Memory B cell (primary cell): ENCODE data around the gene ANKDD1A.

Experiments
- ATAC-seq: fragments of 150-1000 bp; cut with Tn5 transposase; 2 replicates; pipeline ENCODE4 v1.10.0; 2021; ENCODE audit warnings: low read depth, mild to moderate bottlenecking, moderate library complexity
- DNase-seq, 2 donors: peaks; one replicate each; pipeline ENCODE4 v3.0.0; 2022; ENCODE audit warnings: low spot score in 2 of 2
- H3K27ac Mint-ChIP-seq: one replicate; pipeline ENCODE4 v1.8.0; 2022; ENCODE audit warnings: mild to moderate bottlenecking, moderate library complexity, mixed read lengths
- H3K27me3 Mint-ChIP-seq: one replicate; pipeline ENCODE4 v1.8.0; 2022; ENCODE audit warnings: mixed read lengths
- H3K36me3 Mint-ChIP-seq: one replicate; pipeline ENCODE4 v1.8.0; 2022; ENCODE audit warnings: mild to moderate bottlenecking, mixed read lengths
- H3K4me1 Mint-ChIP-seq: one replicate; pipeline ENCODE4 v1.8.0; 2022; ENCODE audit warnings: mixed read lengths
- H3K4me3 Mint-ChIP-seq: one replicate; pipeline ENCODE4 v1.8.0; 2022; ENCODE audit warnings: mild to moderate bottlenecking, moderate library complexity, mixed read lengths
- H3K9me3 Mint-ChIP-seq: one replicate; pipeline ENCODE4 v1.8.0; 2022; ENCODE audit warnings: mixed read lengths

The ANKDD1A gene

GRCh38 chr15:64923546-64923945, 11.8 kb downstream of the ANKDD1A start:
- DNase-seq (no peak), ATAC-seq (no peak)
- H3K4me3 Mint-ChIP-seq = no peak overlapping the region
- H3K4me1 Mint-ChIP-seq = peaks cover 3% of the 10 kb centered on the region
- H3K27me3 Mint-ChIP-seq = no peaks in the 10 kb centered on the region
- H3K9me3 Mint-ChIP-seq = no peaks in the 10 kb centered on the region
- H3K36me3 Mint-ChIP-seq = peaks cover 9% of the 10 kb centered on the region
- no peak overlapping the region for H3K27ac Mint-ChIP-seq

DNA sequence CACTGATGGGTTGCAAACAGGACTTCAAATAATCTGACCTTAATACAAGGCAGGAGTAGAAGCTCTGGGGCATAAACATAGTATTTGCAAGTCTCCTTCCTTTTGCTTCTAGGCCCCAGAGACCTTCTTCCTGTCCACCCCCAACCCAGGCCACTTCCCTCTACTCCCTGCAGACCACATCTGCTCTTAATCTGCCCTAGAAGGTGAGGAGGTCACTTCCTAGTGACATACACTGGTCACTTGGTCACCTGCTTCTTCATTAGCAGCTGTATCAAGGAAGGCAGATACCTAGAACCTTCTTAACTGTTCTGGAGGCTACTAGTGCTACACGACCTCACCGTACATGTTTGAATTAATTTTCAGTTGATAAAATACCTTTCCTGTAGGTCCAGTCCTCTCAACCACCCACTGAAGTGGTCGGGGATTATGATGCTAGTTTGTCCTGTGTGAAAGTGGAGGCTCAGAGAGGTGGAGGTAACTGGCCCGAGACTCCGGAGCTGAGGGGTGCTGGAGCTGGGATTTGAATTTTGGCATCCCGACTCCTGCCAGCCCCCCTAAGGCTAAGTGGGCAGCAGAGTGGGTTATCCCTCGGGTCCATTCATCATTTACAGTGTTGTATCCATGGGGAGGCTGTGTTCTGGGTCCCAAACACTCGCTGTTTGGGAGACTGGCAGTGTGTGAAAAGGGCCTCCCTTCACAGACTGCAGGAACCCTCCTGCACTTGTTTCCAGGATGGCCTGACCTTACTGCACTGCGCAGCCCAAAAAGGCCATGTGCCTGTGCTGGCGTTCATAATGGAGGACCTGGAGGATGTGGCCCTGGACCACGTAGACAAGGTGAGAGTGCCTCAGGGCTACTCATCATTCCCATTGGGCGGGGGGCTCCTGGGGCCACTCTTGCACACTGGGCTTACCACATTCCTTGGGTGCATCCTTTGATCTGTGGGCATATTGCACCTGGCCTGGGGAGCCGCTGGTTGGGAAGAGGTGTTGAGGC, 13.9 kb downstream of the ANKDD1A start:
- no peak overlapping the region for H3K4me3 Mint-ChIP-seq
- no peak overlapping the region for H3K27ac Mint-ChIP-seq
- no peaks in the 10 kb centered on the region for H3K9me3 Mint-ChIP-seq
- H3K36me3 Mint-ChIP-seq = peaks cover 9% of the 10 kb centered on the region
- DNase-seq (no peak), ATAC-seq (no peak)
- peaks cover 3% of the 10 kb centered on the region for H3K4me1 Mint-ChIP-seq
- no peaks in the 10 kb centered on the region for H3K27me3 Mint-ChIP-seq

DNA sequence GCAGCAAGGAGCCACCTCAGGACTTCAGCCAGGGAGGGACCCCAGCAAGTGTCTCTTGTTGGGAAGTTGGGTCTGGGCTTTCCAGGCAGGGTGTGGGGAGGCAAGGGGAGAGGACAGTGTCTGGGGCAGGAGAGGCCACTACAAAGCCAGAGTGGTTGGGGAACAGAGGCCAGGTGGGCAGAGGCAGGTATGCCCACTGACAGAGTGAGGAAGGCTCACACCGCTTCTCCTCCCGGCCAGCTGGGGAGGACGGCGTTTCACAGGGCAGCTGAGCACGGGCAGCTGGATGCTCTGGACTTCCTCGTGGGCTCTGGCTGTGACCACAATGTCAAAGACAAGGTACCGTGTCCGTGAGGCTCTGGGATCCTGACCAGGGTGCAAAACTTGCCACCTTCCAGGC, 15.0 kb downstream of the ANKDD1A start:
- Mint-ChIP-seq H3K4me1 (peaks cover 3% of the 10 kb centered on the region), H3K36me3 (peaks cover 11% of the 10 kb centered on the region), H3K27ac (no peak overlapping the region), H3K27me3 (no peaks in the 10 kb centered on the region), H3K9me3 (no peaks in the 10 kb centered on the region), H3K4me3 (no peak overlapping the region)
- ATAC-seq (no peak), DNase-seq (no peak)

GRCh38 chr15:64928626-64929220, 17.0 kb downstream of the ANKDD1A start:
- DNase-seq (no peak), ATAC-seq (no peak)
- Mint-ChIP-seq H3K9me3 (no peaks in the 10 kb centered on the region), H3K4me3 (no peak overlapping the region), H3K27me3 (no peaks in the 10 kb centered on the region), H3K27ac (no peak overlapping the region), H3K4me1 (peaks cover 3% of the 10 kb centered on the region), H3K36me3 (peaks cover 14% of the 10 kb centered on the region)

- DNase-seq (no peak), ATAC-seq (no peak)
- no peaks in the 10 kb centered on the region for H3K9me3 Mint-ChIP-seq
- H3K36me3 Mint-ChIP-seq = peaks cover 14% of the 10 kb centered on the region
- H3K4me1 Mint-ChIP-seq = peaks cover 3% of the 10 kb centered on the region
- no peaks in the 10 kb centered on the region for H3K27me3 Mint-ChIP-seq
- no peak overlapping the region for H3K4me3 Mint-ChIP-seq
- no peak overlapping the region for H3K27ac Mint-ChIP-seq
Observed at GRCh38 chr15:64930019-64930652, 18.4 kb downstream of the ANKDD1A start.

GRCh38 chr15:64930778-64931371, 19.2 kb downstream of the ANKDD1A start:
- no peaks in the 10 kb centered on the region for H3K4me1 Mint-ChIP-seq
- ATAC-seq = no peak
- DNase-seq = no peak
- H3K36me3 Mint-ChIP-seq = peaks cover 12% of the 10 kb centered on the region
- no peak overlapping the region for H3K4me3 Mint-ChIP-seq
- H3K27ac Mint-ChIP-seq = no peak overlapping the region
- H3K27me3 Mint-ChIP-seq = no peaks in the 10 kb centered on the region
- no peaks in the 10 kb centered on the region for H3K9me3 Mint-ChIP-seq

GRCh38 chr15:64931381-64931780, 19.7 kb downstream of the ANKDD1A start:
- Mint-ChIP-seq H3K27ac (no peak overlapping the region), H3K27me3 (no peaks in the 10 kb centered on the region), H3K36me3 (peaks cover 8% of the 10 kb centered on the region), H3K4me3 (no peak overlapping the region), H3K9me3 (no peaks in the 10 kb centered on the region), H3K4me1 (no peaks in the 10 kb centered on the region)
- DNase-seq (no peak), ATAC-seq (no peak)

DNA sequence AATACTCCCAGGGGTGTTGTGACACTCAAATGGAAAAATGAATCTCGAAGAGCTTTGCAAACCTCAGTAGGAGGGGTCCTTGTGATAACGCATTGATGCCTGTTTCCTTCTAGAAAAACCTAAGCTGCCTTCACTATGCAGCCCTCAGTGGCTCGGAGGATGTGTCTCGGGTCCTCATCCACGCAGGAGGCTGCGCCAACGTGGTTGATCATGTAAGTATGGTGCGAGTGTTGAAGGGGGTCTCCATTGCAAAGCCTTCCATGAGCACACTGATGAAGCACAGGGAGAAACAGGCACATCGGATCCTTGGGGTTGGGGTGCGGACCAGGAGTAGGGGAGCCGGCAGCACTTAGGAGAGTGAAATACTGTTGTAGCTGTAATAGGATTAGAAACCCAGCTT, 22.3 kb downstream of the ANKDD1A start:
- Mint-ChIP-seq H3K9me3 (no peaks in the 10 kb centered on the region), H3K36me3 (peaks cover 8% of the 10 kb centered on the region), H3K27me3 (no peaks in the 10 kb centered on the region), H3K4me1 (no peaks in the 10 kb centered on the region), H3K27ac (no peak overlapping the region), H3K4me3 (no peak overlapping the region)
- no peak for ATAC-seq
- no peak for DNase-seq

GRCh38 chr15:64938192-64938591, 26.5 kb downstream of the ANKDD1A start:
- H3K9me3 Mint-ChIP-seq = no peaks in the 10 kb centered on the region
- no peak for ATAC-seq
- peaks cover 4% of the 10 kb centered on the region for H3K36me3 Mint-ChIP-seq
- no peaks in the 10 kb centered on the region for H3K27me3 Mint-ChIP-seq
- H3K4me1 Mint-ChIP-seq = no peaks in the 10 kb centered on the region
- no peak for DNase-seq
- no peak overlapping the region for H3K27ac Mint-ChIP-seq
- H3K4me3 Mint-ChIP-seq = no peak overlapping the region

- Mint-ChIP-seq H3K4me1 (no peaks in the 10 kb centered on the region), H3K36me3 (peaks cover 2% of the 10 kb centered on the region), H3K4me3 (no peak overlapping the region), H3K27ac (no peak overlapping the region), H3K9me3 (no peaks in the 10 kb centered on the region), H3K27me3 (no peaks in the 10 kb centered on the region)
- ATAC-seq (no peak), DNase-seq (no peak)
Observed at GRCh38 chr15:64942356-64942755, 30.7 kb downstream of the ANKDD1A start.

- no peak overlapping the region for H3K27ac Mint-ChIP-seq
- no peak overlapping the region for H3K4me3 Mint-ChIP-seq
- ATAC-seq (no peak), DNase-seq (no peak)
- peaks cover 2% of the 10 kb centered on the region for H3K36me3 Mint-ChIP-seq
- no peaks in the 10 kb centered on the region for H3K4me1 Mint-ChIP-seq
- H3K27me3 Mint-ChIP-seq = no peaks in the 10 kb centered on the region
- no peaks in the 10 kb centered on the region for H3K9me3 Mint-ChIP-seq
Observed at GRCh38 chr15:64943512-64944225, 32.0 kb downstream of the ANKDD1A start.

DNA sequence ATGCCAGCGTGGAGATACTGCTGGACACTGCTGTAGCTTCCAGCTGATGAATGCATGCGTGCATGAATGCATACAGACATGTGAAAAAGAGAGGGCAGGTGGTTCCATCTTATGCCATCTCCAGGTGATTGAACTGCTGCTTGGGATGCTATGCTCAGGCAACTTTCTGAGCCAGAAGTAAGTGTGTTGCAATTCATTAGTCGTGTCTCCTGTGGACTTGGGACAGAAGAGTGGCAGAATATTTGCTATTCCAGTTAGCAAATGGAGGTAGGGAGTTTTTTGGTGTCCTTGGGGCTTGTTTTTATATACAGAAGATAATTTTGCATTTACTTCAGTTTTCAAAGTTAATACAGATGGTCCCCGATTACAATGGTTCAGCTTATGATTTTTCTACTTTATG, 33.3 kb downstream of the ANKDD1A start:
- no peak for ATAC-seq
- Mint-ChIP-seq H3K9me3 (no peaks in the 10 kb centered on the region), H3K4me1 (no peaks in the 10 kb centered on the region), H3K4me3 (no peak overlapping the region), H3K27me3 (no peaks in the 10 kb centered on the region), H3K27ac (no peak overlapping the region), H3K36me3 (peaks cover 2% of the 10 kb centered on the region)
- DNase-seq = no peak

DNA sequence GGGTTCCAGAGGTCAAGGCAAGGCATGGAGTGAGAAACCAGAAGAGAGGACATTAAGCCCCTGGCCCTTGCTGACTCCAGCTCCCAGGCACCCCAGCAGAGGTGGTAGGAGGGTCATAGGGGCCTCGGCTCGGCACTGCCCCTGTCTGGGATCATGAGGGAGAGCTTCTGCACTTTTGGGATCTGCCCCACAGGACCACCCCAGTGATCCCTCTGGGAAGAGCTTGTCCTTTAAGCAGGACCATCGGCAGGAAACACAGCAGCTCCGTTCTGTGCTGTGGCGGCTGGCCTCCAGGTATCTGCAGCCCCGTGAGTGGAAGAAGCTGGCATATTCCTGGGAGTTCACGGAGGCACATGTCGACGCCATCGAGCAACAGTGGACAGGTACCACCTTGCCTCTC, 35.5 kb downstream of the ANKDD1A start:
- DNase-seq (no peak), ATAC-seq (no peak)
- Mint-ChIP-seq H3K4me1 (peaks cover 12% of the 10 kb centered on the region), H3K27me3 (no peaks in the 10 kb centered on the region), H3K4me3 (no peak overlapping the region), H3K36me3 (peaks cover 2% of the 10 kb centered on the region), H3K27ac (peak overlapping the region; percentile 8), H3K9me3 (peaks cover 7% of the 10 kb centered on the region)
